PC-3 (cell line): Measurements from ENCODE around the gene ALOXE3. TPM values are rescaled to one million over a fixed set of nuclear protein-coding genes. Genes with fewer than 3 reads are reported as not detected.

ENCODE experiments used
- ATAC-seq: fragments of 200-7000 bp; cut with Tn5 transposase; 2 replicates; pipeline ENCODE4 v1.9.1; 2020; ENCODE audit warnings: mild to moderate bottlenecking, moderate library complexity
- BruUV-seq: library from RNA; stranded (reverse); fragments of 400-500 nt; replicated peaks from 2 replicates; lab custom pipeline; 2021; lab: Mats Ljungman, UMichigan
- CTCF ChIA-PET: fragments of 300-600 bp; sonication (Branson Sonifier 250); formaldehyde crosslinking; loops from one replicate; lab custom pipeline; 2022; ENCODE audit warnings: antibody characterized with exemption; lab: Charles Lee
- POLR2A ChIA-PET: fragments of 300-600 bp; sonication (Branson Sonifier 250); formaldehyde crosslinking; loops from one replicate; lab custom pipeline; 2022; ENCODE audit warnings: antibody characterized with exemption; ENCODE audit not compliant: unreplicated experiment; lab: Charles Lee
- DNase-seq: peaks from one replicate; pipeline ENCODE4 v3.0.0-alpha.2; 2015
- H2AFZ ChIP-seq: fragments of 300-600 bp; sonication (generic); 2 replicates; pipeline ENCODE4 v1.6.0; 2016; ENCODE audit warnings: antibody characterized with exemption, low read length
- H3F3A ChIP-seq: fragments of 300-600 bp; sonication (generic); one replicate; pipeline ENCODE4 v1.6.0; 2017; ENCODE audit warnings: antibody characterized with exemption, low read length, control low read depth, mild to moderate bottlenecking; ENCODE audit not compliant: unreplicated experiment
- H3K27ac ChIP-seq: fragments of 300-600 bp; sonication (generic); 2 replicates; pipeline ENCODE4 v1.5.1; 2016; ENCODE audit warnings: mild to moderate bottlenecking, low read length
- H3K27me3 ChIP-seq: fragments of 300-600 bp; sonication (generic); 2 replicates; pipeline ENCODE4 v1.6.1; 2016; ENCODE audit warnings: low read length, mixed read lengths
- H3K36me3 ChIP-seq: fragments of 300-600 bp; sonication (generic); 2 replicates; pipeline ENCODE4 v1.6.1; 2016; ENCODE audit warnings: low read depth, mixed run types, low read length, mixed read lengths
- H3K4me1 ChIP-seq: fragments of 300-600 bp; sonication (generic); 2 replicates; pipeline ENCODE4 v1.5.1; 2016; ENCODE audit warnings: low read length; ENCODE audit not compliant: insufficient read depth
- H3K4me2 ChIP-seq: fragments of 300-600 bp; sonication (generic); 2 replicates; pipeline ENCODE4 v1.6.0; 2016; ENCODE audit warnings: low read length
- H3K4me3 ChIP-seq: fragments of 300-600 bp; sonication (generic); 2 replicates; pipeline ENCODE4 v1.5.1; 2016; ENCODE audit warnings: mild to moderate bottlenecking, low read length, mixed read lengths
- H3K79me2 ChIP-seq: fragments of 300-600 bp; sonication (generic); 2 replicates; pipeline ENCODE4 v1.6.1; 2017; ENCODE audit warnings: low read length, mixed read lengths
- H3K9ac ChIP-seq: fragments of 300-600 bp; sonication (generic); 2 replicates; pipeline ENCODE4 v1.6.0; 2016; ENCODE audit warnings: mild to moderate bottlenecking, low read length
- H3K9me2 ChIP-seq: fragments of 300-600 bp; sonication (generic); replicated peaks from 2 replicates; pipeline ENCODE4 v1.6.1; 2016; ENCODE audit warnings: mixed run types, low read length, mixed read lengths
- H3K9me3 ChIP-seq: fragments of 300-600 bp; sonication (generic); 2 replicates; pipeline ENCODE4 v1.6.1; 2016; ENCODE audit warnings: low read length, mixed read lengths
- H4K20me1 ChIP-seq: fragments of 300-600 bp; sonication (generic); 2 replicates; pipeline ENCODE4 v1.6.1; 2016; ENCODE audit warnings: low read length, mixed read lengths
- CTCF ChIP-seq: fragments of 300-600 bp; sonication (generic); conservative IDR thresholded peaks from 2 replicates; pipeline ENCODE4 v1.5.1; 2017; ENCODE audit warnings: antibody characterized with exemption, low read depth, mild to moderate bottlenecking, low read length
- EZH2 ChIP-seq: fragments of 300-600 bp; sonication (generic); IDR thresholded peaks from one replicate; pipeline ENCODE4 v1.6.1; 2017; ENCODE audit warnings: antibody characterized with exemption, mild to moderate bottlenecking, low read length; ENCODE audit not compliant: unreplicated experiment
- EZH2phosphoT487 ChIP-seq: fragments of 300-600 bp; sonication (generic); IDR thresholded peaks from 2 replicates; pipeline ENCODE4 v1.6.1; 2018; ENCODE audit warnings: mild to moderate bottlenecking, antibody characterized with exemption, low read length, borderline replicate concordance
- intact Hi-C: fragments of 100-400 bp; cut with micrococcal nuclease; formaldehyde crosslinking; loops from 2 replicates; pipeline ENCODE4 v1.9.0; 2023
- total RNA-seq: library from RNA; depleted of rRNA; stranded (reverse); fragments of >200 nt; gene quantifications from 2 replicates; pipeline ENCODE4 v1.2.3, GENCODE V29; 2014

The ALOXE3 gene
- total RNA-seq, 1 experiment from 2014 or later, result 1.4 TPM

- DNase-seq (no peak), ATAC-seq (no peak)
- CTCF ChIA-PET, result no interaction called here
- Histone ChIP-seq H3K9ac (no peak overlapping the region), H3K4me1 (peaks cover 6% of the 10 kb centered on the region), H2AFZ (no peak overlapping the region), H4K20me1 (no peaks in the 10 kb centered on the region), H3K4me3 (no peak overlapping the region), H3K36me3 (no peaks in the 10 kb centered on the region), H3K79me2 (no peaks in the 10 kb centered on the region), H3K9me3 (no peaks in the 10 kb centered on the region), H3K9me2 (no peaks in the 10 kb centered on the region), H3K4me2 (no peak overlapping the region), H3F3A (no peaks in the 10 kb centered on the region), H3K27ac (no peak overlapping the region), H3K27me3 (no peaks in the 10 kb centered on the region)
- intact Hi-C loops, result no loop called here
- BruUV-seq, result no TSS peak
- POLR2A ChIA-PET, result no interaction called here
- no peak for TF ChIP-seq CTCF
- TF ChIP-seq EZH2, result no peak
- TF ChIP-seq EZH2phosphoT487, result no peak
Observed at GRCh38 chr17:8141045-8141444, 22.7 kb upstream of the ALOXE3 start.

- Histone ChIP-seq H3K36me3 (no peaks in the 10 kb centered on the region), H2AFZ (no peak overlapping the region), H3K4me2 (no peak overlapping the region), H3F3A (no peaks in the 10 kb centered on the region), H3K27ac (no peak overlapping the region), H3K79me2 (no peaks in the 10 kb centered on the region), H3K9me2 (no peaks in the 10 kb centered on the region), H3K27me3 (no peaks in the 10 kb centered on the region), H4K20me1 (no peaks in the 10 kb centered on the region), H3K4me3 (no peak overlapping the region), H3K4me1 (peaks cover 6% of the 10 kb centered on the region), H3K9ac (no peak overlapping the region), H3K9me3 (no peaks in the 10 kb centered on the region)
- intact Hi-C loops, result no loop called here
- no peak for ATAC-seq
- ChIA-PET POLR2A (interaction anchor here (0.6 kb wide), 1 partner anchor 33 kb away, joined by 3 read pairs; no protein-coding TSS in a partner anchor), CTCF (no interaction called here)
- no peak for DNase-seq
- BruUV-seq, result no TSS peak
- TF ChIP-seq EZH2, result no peak
- no peak for TF ChIP-seq EZH2phosphoT487
- no peak for TF ChIP-seq CTCF
Observed at GRCh38 chr17:8140065-8141029, 22.0 kb upstream of the ALOXE3 start.
